Measurements from ENCODE around the gene PHLDA3.

DNA sequence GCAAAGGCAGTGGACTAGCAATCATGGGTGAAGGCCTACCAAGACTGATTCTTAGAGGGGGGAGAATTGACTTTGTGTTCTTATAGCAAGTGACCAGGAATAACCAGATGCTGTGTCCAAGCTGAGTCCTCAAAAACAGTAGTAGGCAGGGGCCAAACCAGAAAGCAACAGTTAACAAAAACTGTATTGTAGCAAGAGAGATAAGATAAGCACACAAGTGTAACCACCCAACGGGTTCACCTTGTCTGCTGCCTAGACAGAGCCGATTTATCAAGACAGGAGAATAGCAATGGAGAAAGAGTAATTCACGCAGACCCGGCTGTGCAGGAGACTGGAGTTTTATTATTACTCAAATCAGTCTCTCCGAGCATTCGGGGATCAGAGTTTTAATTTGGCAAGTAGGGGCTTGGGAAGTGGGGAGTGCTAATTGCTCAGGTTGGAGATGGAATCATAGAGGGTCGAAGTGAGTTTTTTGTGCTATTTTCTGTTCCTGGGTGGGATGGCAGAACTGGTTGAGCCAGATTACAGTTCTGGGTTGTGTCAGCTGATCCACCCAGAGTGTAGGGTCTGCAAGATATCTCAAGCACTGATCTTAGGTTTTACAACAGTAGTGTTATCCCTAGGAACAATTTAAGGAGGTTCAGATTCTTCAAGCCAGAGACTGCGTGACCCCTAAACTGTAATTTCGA is 46.2 kb upstream of the PHLDA3 start:
- no peak for TF ChIP-seq GABPA (IDR thresholded peaks at IDR 0.05 in 1 of 2, conservative IDR thresholded peaks at IDR 0.05 in 1 of 2)
- TF ChIP-seq, protein P1, sequence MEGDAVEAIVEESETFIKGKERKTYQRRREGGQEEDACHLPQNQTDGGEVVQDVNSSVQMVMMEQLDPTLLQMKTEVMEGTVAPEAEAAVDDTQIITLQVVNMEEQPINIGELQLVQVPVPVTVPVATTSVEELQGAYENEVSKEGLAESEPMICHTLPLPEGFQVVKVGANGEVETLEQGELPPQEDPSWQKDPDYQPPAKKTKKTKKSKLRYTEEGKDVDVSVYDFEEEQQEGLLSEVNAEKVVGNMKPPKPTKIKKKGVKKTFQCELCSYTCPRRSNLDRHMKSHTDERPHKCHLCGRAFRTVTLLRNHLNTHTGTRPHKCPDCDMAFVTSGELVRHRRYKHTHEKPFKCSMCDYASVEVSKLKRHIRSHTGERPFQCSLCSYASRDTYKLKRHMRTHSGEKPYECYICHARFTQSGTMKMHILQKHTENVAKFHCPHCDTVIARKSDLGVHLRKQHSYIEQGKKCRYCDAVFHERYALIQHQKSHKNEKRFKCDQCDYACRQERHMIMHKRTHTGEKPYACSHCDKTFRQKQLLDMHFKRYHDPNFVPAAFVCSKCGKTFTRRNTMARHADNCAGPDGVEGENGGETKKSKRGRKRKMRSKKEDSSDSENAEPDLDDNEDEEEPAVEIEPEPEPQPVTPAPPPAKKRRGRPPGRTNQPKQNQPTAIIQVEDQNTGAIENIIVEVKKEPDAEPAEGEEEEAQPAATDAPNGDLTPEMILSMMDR (IDR thresholded peaks at IDR 0.05; ENCODE audit: low read depth, low read length, missing input control): no peak
- no peak for TF ChIP-seq SP1 (IDR thresholded peaks at IDR 0.05)
- TF ChIP-seq TAF1 (conservative IDR thresholded peaks at IDR 0.05): no peak
- TF ChIP-seq, protein P2, sequence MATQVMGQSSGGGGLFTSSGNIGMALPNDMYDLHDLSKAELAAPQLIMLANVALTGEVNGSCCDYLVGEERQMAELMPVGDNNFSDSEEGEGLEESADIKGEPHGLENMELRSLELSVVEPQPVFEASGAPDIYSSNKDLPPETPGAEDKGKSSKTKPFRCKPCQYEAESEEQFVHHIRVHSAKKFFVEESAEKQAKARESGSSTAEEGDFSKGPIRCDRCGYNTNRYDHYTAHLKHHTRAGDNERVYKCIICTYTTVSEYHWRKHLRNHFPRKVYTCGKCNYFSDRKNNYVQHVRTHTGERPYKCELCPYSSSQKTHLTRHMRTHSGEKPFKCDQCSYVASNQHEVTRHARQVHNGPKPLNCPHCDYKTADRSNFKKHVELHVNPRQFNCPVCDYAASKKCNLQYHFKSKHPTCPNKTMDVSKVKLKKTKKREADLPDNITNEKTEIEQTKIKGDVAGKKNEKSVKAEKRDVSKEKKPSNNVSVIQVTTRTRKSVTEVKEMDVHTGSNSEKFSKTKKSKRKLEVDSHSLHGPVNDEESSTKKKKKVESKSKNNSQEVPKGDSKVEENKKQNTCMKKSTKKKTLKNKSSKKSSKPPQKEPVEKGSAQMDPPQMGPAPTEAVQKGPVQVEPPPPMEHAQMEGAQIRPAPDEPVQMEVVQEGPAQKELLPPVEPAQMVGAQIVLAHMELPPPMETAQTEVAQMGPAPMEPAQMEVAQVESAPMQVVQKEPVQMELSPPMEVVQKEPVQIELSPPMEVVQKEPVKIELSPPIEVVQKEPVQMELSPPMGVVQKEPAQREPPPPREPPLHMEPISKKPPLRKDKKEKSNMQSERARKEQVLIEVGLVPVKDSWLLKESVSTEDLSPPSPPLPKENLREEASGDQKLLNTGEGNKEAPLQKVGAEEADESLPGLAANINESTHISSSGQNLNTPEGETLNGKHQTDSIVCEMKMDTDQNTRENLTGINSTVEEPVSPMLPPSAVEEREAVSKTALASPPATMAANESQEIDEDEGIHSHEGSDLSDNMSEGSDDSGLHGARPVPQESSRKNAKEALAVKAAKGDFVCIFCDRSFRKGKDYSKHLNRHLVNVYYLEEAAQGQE (IDR thresholded peaks at IDR 0.05): no peak
- TF ChIP-seq, protein P3, sequence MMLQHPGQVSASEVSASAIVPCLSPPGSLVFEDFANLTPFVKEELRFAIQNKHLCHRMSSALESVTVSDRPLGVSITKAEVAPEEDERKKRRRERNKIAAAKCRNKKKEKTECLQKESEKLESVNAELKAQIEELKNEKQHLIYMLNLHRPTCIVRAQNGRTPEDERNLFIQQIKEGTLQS (IDR thresholded peaks at IDR 0.05): no peak
- TF ChIP-seq, protein P4, sequence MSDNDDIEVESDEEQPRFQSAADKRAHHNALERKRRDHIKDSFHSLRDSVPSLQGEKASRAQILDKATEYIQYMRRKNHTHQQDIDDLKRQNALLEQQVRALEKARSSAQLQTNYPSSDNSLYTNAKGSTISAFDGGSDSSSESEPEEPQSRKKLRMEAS (IDR thresholded peaks at IDR 0.05): no peak
- TF ChIP-seq RAD21 (IDR thresholded peaks at IDR 0.05): no peak
- no peak for TF ChIP-seq JUND (IDR thresholded peaks at IDR 0.05)
- no peak for TF ChIP-seq FOXA2 (IDR thresholded peaks at IDR 0.05)
- no peak for TF ChIP-seq YY1 (IDR thresholded peaks at IDR 0.05)
- no peak for TF ChIP-seq FOXA1 (IDR thresholded peaks at IDR 0.05)
